Liver (tissue), 3 donors: ENCODE measurements around the gene LENEP.

ENCODE experiments used
- CTCF ChIP-seq: fragments of 150-350 bp; IDR thresholded peaks from 2 replicates; pipeline ENCODE4 v1.5.1; 2017; ENCODE audit warnings: improper control_type of control experiment, low read depth, low read length; ENCODE audit not compliant: missing input control
- EGR1 ChIP-seq, 2 donors: IDR thresholded peaks; 2 replicates each; pipeline ENCODE4 v1.6.1; 2016 to 2018; ENCODE audit warnings: antibody characterized with exemption in 2 of 2, low read depth in 2 of 2
- GABPA ChIP-seq, 2 donors: IDR thresholded peaks in 1 of 2; conservative IDR thresholded peaks in 1 of 2; 2 replicates each; pipeline ENCODE4 v1.6.1; 2016; ENCODE audit warnings: antibody characterized with exemption in 2 of 2, mild to moderate bottlenecking in 1 of 2, moderate library complexity in 1 of 2
- RAD21 ChIP-seq, 2 donors: IDR thresholded peaks; 2 replicates each; pipeline ENCODE4 v1.6.1; 2016; ENCODE audit warnings: antibody characterized with exemption in 2 of 2, mild to moderate bottlenecking in 2 of 2
- REST ChIP-seq: IDR thresholded peaks from 2 replicates; pipeline ENCODE4 v1.6.1; 2016; ENCODE audit warnings: antibody characterized with exemption, mild to moderate bottlenecking
- RXRA ChIP-seq, 2 donors: IDR thresholded peaks; 2 replicates each; pipeline ENCODE4 v1.6.1; 2017 to 2018; ENCODE audit warnings: antibody characterized with exemption in 2 of 2, mild to moderate bottlenecking in 1 of 2
- TAF1 ChIP-seq: conservative IDR thresholded peaks from 2 replicates; pipeline ENCODE4 v1.6.1; 2016; ENCODE audit warnings: antibody characterized with exemption, mild to moderate bottlenecking
- TF ChIP-seq, protein P1 (sequence below): IDR thresholded peaks from 2 replicates; pipeline ENCODE4 v1.6.1; 2016; ENCODE audit warnings: antibody characterized with exemption
- TF ChIP-seq, protein P2 (sequence below): IDR thresholded peaks from 2 replicates; pipeline ENCODE4 v1.6.1; 2016; ENCODE audit warnings: antibody characterized with exemption
- donor health status: healthy.
- donor health status: healthy.

GRCh38 chr1:154982897-154983648 lies 10.3 kb upstream of the LENEP start, which contains the start of gene FLAD1:
- TF ChIP-seq, protein P1, sequence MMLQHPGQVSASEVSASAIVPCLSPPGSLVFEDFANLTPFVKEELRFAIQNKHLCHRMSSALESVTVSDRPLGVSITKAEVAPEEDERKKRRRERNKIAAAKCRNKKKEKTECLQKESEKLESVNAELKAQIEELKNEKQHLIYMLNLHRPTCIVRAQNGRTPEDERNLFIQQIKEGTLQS: no peak
- TF ChIP-seq CTCF (peak; percentile 1), RXRA (IDR thresholded peaks at IDR 0.05) (peak; percentile 31 to 56), GABPA (IDR thresholded peaks at IDR 0.05 in 1 of 2, conservative IDR thresholded peaks at IDR 0.05 in 1 of 2) (peak; percentile 84 to 97), EGR1 (IDR thresholded peaks at IDR 0.05; ENCODE audit: low read depth in 2 of 2) (peak; percentile 50 to 70), TAF1 (no peak), RAD21 (IDR thresholded peaks at IDR 0.05) (peak; percentile 30 to 55), REST (peak; percentile 35)
- TF ChIP-seq, protein P2, sequence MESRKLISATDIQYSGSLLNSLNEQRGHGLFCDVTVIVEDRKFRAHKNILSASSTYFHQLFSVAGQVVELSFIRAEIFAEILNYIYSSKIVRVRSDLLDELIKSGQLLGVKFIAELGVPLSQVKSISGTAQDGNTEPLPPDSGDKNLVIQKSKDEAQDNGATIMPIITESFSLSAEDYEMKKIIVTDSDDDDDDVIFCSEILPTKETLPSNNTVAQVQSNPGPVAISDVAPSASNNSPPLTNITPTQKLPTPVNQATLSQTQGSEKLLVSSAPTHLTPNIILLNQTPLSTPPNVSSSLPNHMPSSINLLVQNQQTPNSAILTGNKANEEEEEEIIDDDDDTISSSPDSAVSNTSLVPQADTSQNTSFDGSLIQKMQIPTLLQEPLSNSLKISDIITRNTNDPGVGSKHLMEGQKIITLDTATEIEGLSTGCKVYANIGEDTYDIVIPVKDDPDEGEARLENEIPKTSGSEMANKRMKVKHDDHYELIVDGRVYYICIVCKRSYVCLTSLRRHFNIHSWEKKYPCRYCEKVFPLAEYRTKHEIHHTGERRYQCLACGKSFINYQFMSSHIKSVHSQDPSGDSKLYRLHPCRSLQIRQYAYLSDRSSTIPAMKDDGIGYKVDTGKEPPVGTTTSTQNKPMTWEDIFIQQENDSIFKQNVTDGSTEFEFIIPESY: peak; percentile 97
